PC-9 (cell line): ENCODE measurements around the gene EDEM1.

Source experiments
- EZH2 ChIP-seq: fragments of 200-600 bp; sonication (generic); IDR thresholded peaks from 2 replicates; pipeline ENCODE4 v1.8.0; 2017; ENCODE audit warnings: antibody characterized with exemption, low read depth
- TF ChIP-seq, protein P1 (sequence below): fragments of 200-600 bp; sonication (generic); conservative IDR thresholded peaks from 2 replicates; pipeline ENCODE4 v1.6.1; 2017; ENCODE audit warnings: mixed run types, antibody characterized with exemption, mild to moderate bottlenecking, moderate library complexity

DNA sequence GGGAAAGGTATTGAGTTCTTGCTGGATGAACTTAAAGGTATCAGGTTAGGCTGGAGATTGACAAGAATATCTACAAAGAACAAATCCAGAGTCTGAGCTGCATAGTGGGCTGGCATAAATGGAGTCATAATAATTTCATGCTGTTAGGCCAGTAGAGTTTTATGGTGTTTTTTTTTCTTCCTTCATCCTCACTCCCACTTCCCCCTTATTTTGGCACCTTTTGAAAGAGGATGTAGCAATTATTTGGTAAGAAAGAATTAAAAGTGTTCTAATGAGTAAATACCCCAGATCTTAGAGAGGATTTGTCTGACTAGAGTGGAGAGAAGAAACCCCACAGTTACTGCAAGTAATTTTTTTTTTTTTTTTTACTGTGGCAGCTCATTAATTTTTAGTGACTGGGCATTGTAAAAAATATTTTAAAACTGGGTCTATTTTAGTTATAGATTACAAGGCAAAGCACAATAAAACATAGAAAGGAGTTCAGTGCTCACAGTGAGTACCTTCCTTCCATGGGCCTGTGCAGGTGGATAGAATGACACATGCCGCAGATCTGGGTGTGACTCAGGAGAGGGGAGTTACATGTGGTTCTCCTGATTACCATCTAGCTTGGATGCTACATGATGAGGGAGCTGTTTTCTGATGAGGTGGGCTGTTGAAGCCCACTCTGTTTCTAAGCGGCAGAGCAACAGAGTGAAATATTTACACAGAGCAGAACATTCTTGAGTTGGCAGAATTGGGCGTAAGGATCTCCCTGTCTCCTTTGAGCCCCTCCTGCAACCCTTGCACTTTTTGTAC, 5.3 kb downstream of the EDEM1 start:
- TF ChIP-seq, protein P1, sequence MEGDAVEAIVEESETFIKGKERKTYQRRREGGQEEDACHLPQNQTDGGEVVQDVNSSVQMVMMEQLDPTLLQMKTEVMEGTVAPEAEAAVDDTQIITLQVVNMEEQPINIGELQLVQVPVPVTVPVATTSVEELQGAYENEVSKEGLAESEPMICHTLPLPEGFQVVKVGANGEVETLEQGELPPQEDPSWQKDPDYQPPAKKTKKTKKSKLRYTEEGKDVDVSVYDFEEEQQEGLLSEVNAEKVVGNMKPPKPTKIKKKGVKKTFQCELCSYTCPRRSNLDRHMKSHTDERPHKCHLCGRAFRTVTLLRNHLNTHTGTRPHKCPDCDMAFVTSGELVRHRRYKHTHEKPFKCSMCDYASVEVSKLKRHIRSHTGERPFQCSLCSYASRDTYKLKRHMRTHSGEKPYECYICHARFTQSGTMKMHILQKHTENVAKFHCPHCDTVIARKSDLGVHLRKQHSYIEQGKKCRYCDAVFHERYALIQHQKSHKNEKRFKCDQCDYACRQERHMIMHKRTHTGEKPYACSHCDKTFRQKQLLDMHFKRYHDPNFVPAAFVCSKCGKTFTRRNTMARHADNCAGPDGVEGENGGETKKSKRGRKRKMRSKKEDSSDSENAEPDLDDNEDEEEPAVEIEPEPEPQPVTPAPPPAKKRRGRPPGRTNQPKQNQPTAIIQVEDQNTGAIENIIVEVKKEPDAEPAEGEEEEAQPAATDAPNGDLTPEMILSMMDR = no peak
- TF ChIP-seq EZH2 = no peak
